ENCODE data around the gene GATC. TPM values are rescaled to one million over a fixed set of nuclear protein-coding genes. Genes with fewer than 3 reads are reported as not detected.
A peak's percentile ranks its signal among the peaks of the same experiment; 100 is the strongest.

Gene GATC
- total RNA-seq, 2 donors from 2014 or later = 24.5 to 33.2 TPM

DNA sequence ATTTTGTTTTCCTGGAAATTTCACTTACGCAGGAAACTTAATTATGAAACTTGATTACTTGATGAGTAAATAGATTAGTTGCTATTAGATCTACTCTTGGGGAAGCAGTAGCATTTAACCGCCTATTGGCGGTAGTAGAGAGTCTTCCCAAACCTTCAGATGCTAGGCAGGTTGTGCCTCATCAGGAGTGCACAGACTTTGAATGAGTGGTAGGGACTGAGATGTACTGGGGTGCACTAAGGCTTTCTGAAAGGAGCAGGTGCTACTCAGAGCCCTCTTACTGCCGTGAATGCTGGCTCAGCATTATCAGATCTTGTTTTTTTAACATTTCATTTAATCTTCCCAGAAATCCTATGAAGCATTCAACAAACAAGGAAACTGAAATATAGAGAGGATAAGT, 7.7 kb downstream of the GATC start:
- Mint-ChIP-seq H3K9me3 (no peaks in the 10 kb centered on the region), H3K4me1 (no peaks in the 10 kb centered on the region), H3K4me3 (no peak overlapping the region), H3K27ac (no peak overlapping the region), H3K27me3 (ENCODE audit: insufficient read depth) (no peaks in the 10 kb centered on the region), H3K36me3 (ENCODE audit: low read depth) (peaks cover 70% of the 10 kb centered on the region)
- TF ChIP-seq, protein P1, sequence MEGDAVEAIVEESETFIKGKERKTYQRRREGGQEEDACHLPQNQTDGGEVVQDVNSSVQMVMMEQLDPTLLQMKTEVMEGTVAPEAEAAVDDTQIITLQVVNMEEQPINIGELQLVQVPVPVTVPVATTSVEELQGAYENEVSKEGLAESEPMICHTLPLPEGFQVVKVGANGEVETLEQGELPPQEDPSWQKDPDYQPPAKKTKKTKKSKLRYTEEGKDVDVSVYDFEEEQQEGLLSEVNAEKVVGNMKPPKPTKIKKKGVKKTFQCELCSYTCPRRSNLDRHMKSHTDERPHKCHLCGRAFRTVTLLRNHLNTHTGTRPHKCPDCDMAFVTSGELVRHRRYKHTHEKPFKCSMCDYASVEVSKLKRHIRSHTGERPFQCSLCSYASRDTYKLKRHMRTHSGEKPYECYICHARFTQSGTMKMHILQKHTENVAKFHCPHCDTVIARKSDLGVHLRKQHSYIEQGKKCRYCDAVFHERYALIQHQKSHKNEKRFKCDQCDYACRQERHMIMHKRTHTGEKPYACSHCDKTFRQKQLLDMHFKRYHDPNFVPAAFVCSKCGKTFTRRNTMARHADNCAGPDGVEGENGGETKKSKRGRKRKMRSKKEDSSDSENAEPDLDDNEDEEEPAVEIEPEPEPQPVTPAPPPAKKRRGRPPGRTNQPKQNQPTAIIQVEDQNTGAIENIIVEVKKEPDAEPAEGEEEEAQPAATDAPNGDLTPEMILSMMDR (conservative IDR thresholded peaks at IDR 0.05) = peak; percentile 81
- peaks cover 4% of the 10 kb centered on the region for H3K4me1 ChIP-seq (ENCODE audit: control insufficient read depth, insufficient read depth, low read length)
- no peak overlapping the region for H3K9ac ChIP-seq (ENCODE audit: extremely low read depth, low read length, poor library complexity, severe bottlenecking)
- H3K27ac ChIP-seq (ENCODE audit: low read depth, low read length) = no peak overlapping the region
- DNase-seq = no peak
- no peaks in the 10 kb centered on the region for H3K27me3 ChIP-seq (ENCODE audit: control insufficient read depth, insufficient read depth, low read length, poor library complexity, severe bottlenecking)
- peaks cover 86% of the 10 kb centered on the region for H3K36me3 ChIP-seq (ENCODE audit: control insufficient read depth, insufficient read depth, low read length)
- H3K9me3 ChIP-seq (ENCODE audit: control insufficient read depth, low read length) = no peaks in the 10 kb centered on the region
- no peak overlapping the region for H3K4me3 ChIP-seq (ENCODE audit: low read length)
- WGBS, 2 experiments (ENCODE audit: insufficient coverage in 1 of 2, insufficient read length in 1 of 2) = 71 to 100% methylated on average over 1 to 3 of the region's 4 CpGs

DNA sequence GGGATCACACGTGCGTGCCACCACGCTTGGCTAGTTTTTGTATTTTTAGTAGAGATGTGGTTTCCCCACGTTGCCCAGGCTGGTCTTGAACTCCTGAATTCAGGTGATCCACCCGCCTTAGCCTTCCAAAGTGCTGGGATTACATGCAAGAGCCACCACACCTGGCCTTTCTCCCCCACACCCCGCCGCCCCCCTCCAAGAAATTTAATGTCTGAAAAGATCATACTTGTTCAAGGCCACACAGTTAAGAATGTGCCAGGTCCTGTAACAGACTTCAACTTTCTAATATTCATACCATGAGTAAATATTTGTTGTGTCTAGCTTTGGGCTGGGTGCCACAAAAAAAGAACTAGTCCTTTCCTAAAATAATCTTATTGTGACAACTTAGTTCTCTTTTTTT, 9.1 kb downstream of the GATC start:
- Mint-ChIP-seq H3K4me3 (no peak overlapping the region), H3K4me1 (no peaks in the 10 kb centered on the region), H3K27me3 (ENCODE audit: insufficient read depth) (no peaks in the 10 kb centered on the region), H3K9me3 (no peaks in the 10 kb centered on the region), H3K36me3 (ENCODE audit: low read depth) (peaks cover 72% of the 10 kb centered on the region), H3K27ac (no peak overlapping the region)
- no peaks in the 10 kb centered on the region for H3K27me3 ChIP-seq (ENCODE audit: control insufficient read depth, insufficient read depth, low read length, poor library complexity, severe bottlenecking)
- no peak overlapping the region for H3K27ac ChIP-seq (ENCODE audit: low read depth, low read length)
- no peak for DNase-seq
- peaks cover 4% of the 10 kb centered on the region for H3K4me1 ChIP-seq (ENCODE audit: control insufficient read depth, insufficient read depth, low read length)
- TF ChIP-seq, protein P1 (conservative IDR thresholded peaks at IDR 0.05) = no peak
- H3K4me3 ChIP-seq (ENCODE audit: low read length) = no peak overlapping the region
- H3K36me3 ChIP-seq (ENCODE audit: control insufficient read depth, insufficient read depth, low read length) = peaks cover 88% of the 10 kb centered on the region
- 97 to 100% methylated on average over 1 to 7 of the region's 7 CpGs for WGBS, 2 experiments (ENCODE audit: insufficient coverage in 1 of 2, insufficient read length in 1 of 2)
- no peak overlapping the region for H3K9ac ChIP-seq (ENCODE audit: extremely low read depth, low read length, poor library complexity, severe bottlenecking)
- H3K9me3 ChIP-seq (ENCODE audit: control insufficient read depth, low read length) = no peaks in the 10 kb centered on the region

DNA sequence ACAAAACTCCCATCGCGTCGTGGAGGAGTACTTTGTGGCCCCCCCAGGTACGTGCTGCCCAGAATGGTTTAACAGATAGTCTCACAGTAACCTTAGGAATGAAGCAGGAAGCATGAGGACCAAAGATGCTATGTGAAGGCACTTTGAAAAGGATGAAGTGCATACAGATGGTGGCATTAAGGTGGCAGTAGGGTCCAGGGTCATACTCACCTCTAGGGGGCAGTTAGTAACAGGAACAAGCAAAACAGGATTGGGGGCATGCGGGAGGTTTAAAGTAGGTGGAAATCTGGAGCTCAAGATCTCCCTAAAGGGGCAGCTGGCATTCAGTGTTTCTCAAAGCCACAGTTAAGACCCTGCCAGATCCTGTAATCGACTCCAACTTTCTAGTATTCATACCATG, 10.9 kb downstream of the GATC start:
- Histone ChIP-seq H3K4me1 (ENCODE audit: control insufficient read depth, insufficient read depth, low read length) (peaks cover 4% of the 10 kb centered on the region), H3K36me3 (ENCODE audit: control insufficient read depth, insufficient read depth, low read length) (peaks cover 98% of the 10 kb centered on the region), H3K9me3 (ENCODE audit: control insufficient read depth, low read length) (no peaks in the 10 kb centered on the region), H3K27ac (ENCODE audit: low read depth, low read length) (no peak overlapping the region), H3K27me3 (ENCODE audit: control insufficient read depth, insufficient read depth, low read length, poor library complexity, severe bottlenecking) (no peaks in the 10 kb centered on the region), H3K9ac (ENCODE audit: extremely low read depth, low read length, poor library complexity, severe bottlenecking) (no peak overlapping the region), H3K4me3 (ENCODE audit: low read length) (no peak overlapping the region)
- Mint-ChIP-seq H3K4me1 (no peaks in the 10 kb centered on the region), H3K9me3 (no peaks in the 10 kb centered on the region), H3K36me3 (ENCODE audit: low read depth) (peaks cover 81% of the 10 kb centered on the region), H3K27me3 (ENCODE audit: insufficient read depth) (no peaks in the 10 kb centered on the region), H3K4me3 (no peak overlapping the region), H3K27ac (peak overlapping the region; percentile 53)
- TF ChIP-seq, protein P1 (conservative IDR thresholded peaks at IDR 0.05) = peak; percentile 78
- DNase-seq = peak; percentile 87
- WGBS, 2 experiments (ENCODE audit: insufficient coverage in 1 of 2, insufficient read length in 1 of 2) = 91 to 100% methylated on average over 5 to 6 of the region's 6 CpGs

Measured in endodermal cell (in vitro differentiated cells).